DOHH2 (cell line): ENCODE results near the gene HSPB1.

Source experiments
- CTCF ChIP-seq: fragments of 200-600 bp; sonication (generic); IDR thresholded peaks from one replicate; pipeline ENCODE4 v1.5.1; 2014; ENCODE audit warnings: antibody characterized with exemption, mild to moderate bottlenecking, low read depth, low read length; ENCODE audit not compliant: poor library complexity, severe bottlenecking
- EZH2phosphoT487 ChIP-seq: fragments of 200-600 bp; sonication (generic); IDR thresholded peaks from 2 replicates; pipeline ENCODE4 v1.6.1; 2017; ENCODE audit warnings: borderline replicate concordance, mild to moderate bottlenecking, antibody characterized with exemption, low read length, moderate library complexity, mixed read lengths

GRCh38 chr7:76349313-76349885, 46.9 kb downstream of the HSPB1 start:
- TF ChIP-seq CTCF (no peak), EZH2phosphoT487 (no peak)
